H1 (cell line): ENCODE results near the gene RDM1.

Experiments
- EZH2 ChIP-seq: fragments of 200-600 bp; sonication (generic); IDR thresholded peaks from 2 replicates; pipeline ENCODE4 v1.7.1; 2012; ENCODE audit warnings: low read depth, mild to moderate bottlenecking, moderate library complexity, low read length, inconsistent platforms; ENCODE audit not compliant: severe bottlenecking
- KDM5A ChIP-seq: fragments of 200-600 bp; IDR thresholded peaks from 2 replicates; pipeline ENCODE4 v1.7.1; 2012; ENCODE audit warnings: mild to moderate bottlenecking, low read length, inconsistent platforms, mixed read lengths
- POLR2A ChIP-seq, 2 experiments: IDR thresholded peaks; 1 replicate in 1 of 2; 2 replicates in 1 of 2; pipeline ENCODE4 v1.6.1; 2011; ENCODE audit warnings: low read depth in 2 of 2, low read length in 2 of 2, mild to moderate bottlenecking in 2 of 2; ENCODE audit errors: control extremely low read depth in 1 of 2
- SIN3A ChIP-seq, 2 experiments: IDR thresholded peaks in 1 of 2; conservative IDR thresholded peaks in 1 of 2; 2 replicates each; pipeline ENCODE4 v1.6.1; 2011 to 2012; ENCODE audit warnings: low read length in 2 of 2, improper control_type of control experiment in 1 of 2, low read depth in 1 of 2, mild to moderate bottlenecking in 1 of 2
- SP2 ChIP-seq: IDR thresholded peaks from 2 replicates; pipeline ENCODE4 v1.6.1; 2012; ENCODE audit warnings: mild to moderate bottlenecking, low read length, inconsistent platforms
- SUZ12 ChIP-seq: fragments of 200-600 bp; sonication (generic); IDR thresholded peaks from 2 replicates; pipeline ENCODE4 v1.6.1; 2012; ENCODE audit warnings: mild to moderate bottlenecking, inconsistent platforms, low read length, moderate library complexity, mixed read lengths
- TAF1 ChIP-seq: IDR thresholded peaks from 2 replicates; pipeline ENCODE4 v1.6.1; 2011; ENCODE audit warnings: mild to moderate bottlenecking, low read depth, low read length
- YY1 ChIP-seq: IDR thresholded peaks from 2 replicates; pipeline ENCODE4 v1.6.1; 2011; ENCODE audit warnings: low read depth, mild to moderate bottlenecking, low read length
- TF ChIP-seq, protein P1 (sequence below), 3 experiments: IDR thresholded peaks; 1 replicate in 2 of 3; 2 replicates in 1 of 3; pipeline versions ENCODE4 v1.5.1 to v1.6.1; 2011; ENCODE audit warnings: low read length in 3 of 3, mild to moderate bottlenecking in 3 of 3, inconsistent platforms in 2 of 3, low read depth in 1 of 3, moderate library complexity in 1 of 3; ENCODE audit not compliant: insufficient read depth in 1 of 3; ENCODE audit errors: control extremely low read depth in 1 of 3

DNA sequence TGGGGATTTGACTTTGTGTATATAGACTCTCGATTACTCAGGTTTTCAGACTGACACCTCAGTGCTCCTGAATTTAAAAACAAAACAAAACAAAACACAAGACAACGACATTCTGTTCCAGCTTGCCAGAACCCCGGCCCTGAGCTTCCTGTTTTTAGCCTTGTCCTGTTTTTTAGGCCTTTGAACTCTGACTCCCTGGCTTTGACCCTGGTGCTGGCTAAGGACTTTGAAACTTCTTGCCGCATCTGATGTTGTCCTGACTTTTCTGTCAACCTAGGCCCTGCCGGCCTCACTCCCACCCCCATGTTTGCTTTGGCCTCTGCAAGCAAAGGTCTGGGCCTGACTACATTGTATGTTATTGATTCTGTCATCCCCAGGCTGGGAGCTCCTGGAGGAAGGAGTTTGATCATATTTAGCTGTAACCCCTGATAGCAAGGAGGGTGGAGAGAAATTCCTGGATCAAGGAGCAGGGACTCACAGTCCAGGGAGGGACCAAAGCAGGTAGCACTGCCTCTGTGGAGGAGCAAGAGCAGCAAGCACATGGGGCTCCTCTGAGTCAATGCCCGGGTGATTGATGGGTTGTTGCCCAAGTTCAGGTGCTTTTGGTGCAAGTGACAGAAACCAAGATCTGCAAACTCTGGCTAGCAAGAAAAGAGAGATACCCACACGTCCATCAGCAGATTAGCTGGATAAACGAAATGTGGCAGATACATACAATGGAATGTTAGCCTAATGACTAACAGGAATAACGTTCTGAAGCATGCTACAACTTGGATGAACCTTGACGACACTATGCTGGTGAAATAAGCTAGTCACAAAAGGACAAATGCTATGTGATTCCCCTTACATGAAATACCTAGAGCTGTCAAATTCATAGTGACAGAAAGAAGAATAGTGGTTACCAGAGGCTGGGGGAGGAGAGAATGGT is 43.0 kb upstream of the RDM1 start:
- TF ChIP-seq KDM5A (no peak), POLR2A (IDR thresholded peaks at IDR 0.05; ENCODE audit: control extremely low read depth in 1 of 2, low read depth in 2 of 2, low read length in 2 of 2) (no peak), TAF1 (no peak), YY1 (no peak), SIN3A (conservative IDR thresholded peaks at IDR 0.05 in 1 of 2, IDR thresholded peaks at IDR 0.05 in 1 of 2; ENCODE audit: low read depth in 1 of 2, low read length in 2 of 2) (no peak), SUZ12 (no peak), EZH2 (no peak), SP2 (no peak)
- TF ChIP-seq, protein P1, sequence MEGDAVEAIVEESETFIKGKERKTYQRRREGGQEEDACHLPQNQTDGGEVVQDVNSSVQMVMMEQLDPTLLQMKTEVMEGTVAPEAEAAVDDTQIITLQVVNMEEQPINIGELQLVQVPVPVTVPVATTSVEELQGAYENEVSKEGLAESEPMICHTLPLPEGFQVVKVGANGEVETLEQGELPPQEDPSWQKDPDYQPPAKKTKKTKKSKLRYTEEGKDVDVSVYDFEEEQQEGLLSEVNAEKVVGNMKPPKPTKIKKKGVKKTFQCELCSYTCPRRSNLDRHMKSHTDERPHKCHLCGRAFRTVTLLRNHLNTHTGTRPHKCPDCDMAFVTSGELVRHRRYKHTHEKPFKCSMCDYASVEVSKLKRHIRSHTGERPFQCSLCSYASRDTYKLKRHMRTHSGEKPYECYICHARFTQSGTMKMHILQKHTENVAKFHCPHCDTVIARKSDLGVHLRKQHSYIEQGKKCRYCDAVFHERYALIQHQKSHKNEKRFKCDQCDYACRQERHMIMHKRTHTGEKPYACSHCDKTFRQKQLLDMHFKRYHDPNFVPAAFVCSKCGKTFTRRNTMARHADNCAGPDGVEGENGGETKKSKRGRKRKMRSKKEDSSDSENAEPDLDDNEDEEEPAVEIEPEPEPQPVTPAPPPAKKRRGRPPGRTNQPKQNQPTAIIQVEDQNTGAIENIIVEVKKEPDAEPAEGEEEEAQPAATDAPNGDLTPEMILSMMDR (IDR thresholded peaks at IDR 0.05; ENCODE audit: control extremely low read depth in 1 of 3, insufficient read depth in 1 of 3, low read depth in 1 of 3, low read length in 3 of 3): no peak
